ENCODE data around the gene PHF5A.

The PHF5A gene

GRCh38 chr22:41458161-41458728, 10.2 kb downstream of the PHF5A start:
- no peak for TF ChIP-seq CTCF (IDR thresholded peaks at IDR 0.05)

GRCh38 chr22:41448189-41448808, 20.2 kb downstream of the PHF5A start:
- TF ChIP-seq CTCF (IDR thresholded peaks at IDR 0.05) = no peak

GRCh38 chr22:41447435-41448188, 20.9 kb downstream of the PHF5A start:
- no peak for TF ChIP-seq CTCF (IDR thresholded peaks at IDR 0.05)

GRCh38 chr22:41446639-41447434, 21.7 kb downstream of the PHF5A start, which contains the start of gene TOB2:
TSS of gene TOB2 (minus strand) at chr22:41446801. CDS start at chr22:41437345, 9,456 bp downstream.
- no peak for TF ChIP-seq CTCF (IDR thresholded peaks at IDR 0.05)

- TF ChIP-seq CTCF (IDR thresholded peaks at IDR 0.05) = no peak
Observed at GRCh38 chr22:41446057-41446501, 22.4 kb downstream of the PHF5A start.

- no peak for TF ChIP-seq CTCF (IDR thresholded peaks at IDR 0.05)
Observed at GRCh38 chr22:41445129-41446056, 23.1 kb downstream of the PHF5A start.
